Smooth muscle cell (in vitro differentiated cells): ENCODE data around the gene CHD3. TPM values are rescaled to one million over a fixed set of nuclear protein-coding genes. Genes with fewer than 3 reads are reported as not detected.
"Not testable (repeated sequence)": the region's sequence is repeated elsewhere in the genome, so short reads cannot be mapped to it uniquely, and the experiment has no call there.

Experiments
- DNase-seq: peaks from one replicate; lab custom pipeline; 2025; ENCODE audit not compliant: unreplicated experiment; lab: John Stamatoyannopoulos, UW
- H2AFZ ChIP-seq: fragments of 200-600 bp; sonication (generic); 2 replicates; pipeline ENCODE4 v1.6.0; 2016; ENCODE audit warnings: antibody characterized with exemption, low read depth, mild to moderate bottlenecking
- H3F3A ChIP-seq: fragments of 200-600 bp; sonication (generic); 2 replicates; pipeline ENCODE4 v1.6.0; 2017; ENCODE audit warnings: antibody characterized with exemption, low read depth
- H3K27ac ChIP-seq: fragments of 200-600 bp; sonication (generic); 2 replicates; pipeline ENCODE4 v1.5.1; 2016; ENCODE audit warnings: low read depth, mild to moderate bottlenecking
- H3K27me3 ChIP-seq: fragments of 200-600 bp; sonication (generic); 2 replicates; pipeline ENCODE4 v1.6.1; 2016; ENCODE audit warnings: low read depth, mild to moderate bottlenecking
- H3K36me3 ChIP-seq: fragments of 200-600 bp; sonication (generic); 2 replicates; pipeline ENCODE4 v1.5.1; 2016; ENCODE audit warnings: low read depth
- H3K4me1 ChIP-seq: fragments of 200-600 bp; sonication (generic); 2 replicates; pipeline ENCODE4 v1.5.1; 2016; ENCODE audit warnings: low read depth
- H3K4me2 ChIP-seq: fragments of 200-600 bp; sonication (generic); 2 replicates; pipeline ENCODE4 v1.6.0; 2016; ENCODE audit warnings: mild to moderate bottlenecking
- H3K4me3 ChIP-seq: fragments of 200-600 bp; sonication (generic); 2 replicates; pipeline ENCODE4 v1.5.1; 2016; ENCODE audit warnings: mild to moderate bottlenecking
- H3K79me2 ChIP-seq: fragments of 200-600 bp; sonication (generic); 2 replicates; pipeline ENCODE4 v1.6.0; 2016; ENCODE audit warnings: low read depth, mild to moderate bottlenecking
- H3K9ac ChIP-seq: fragments of 200-600 bp; sonication (generic); 2 replicates; pipeline ENCODE4 v1.6.0; 2016; ENCODE audit warnings: low read depth
- H3K9me3 ChIP-seq: fragments of 200-600 bp; sonication (generic); replicated peaks from 2 replicates; pipeline ENCODE4 v1.5.1; 2016; ENCODE audit warnings: low read depth
- H4K20me1 ChIP-seq: fragments of 200-600 bp; sonication (generic); 2 replicates; pipeline ENCODE4 v1.6.0; 2016; ENCODE audit warnings: low read depth
- CTCF ChIP-seq: fragments of 200-600 bp; sonication (generic); IDR thresholded peaks from 2 replicates; pipeline ENCODE4 v1.5.1; 2017; ENCODE audit warnings: borderline replicate concordance, mild to moderate bottlenecking, antibody characterized with exemption; ENCODE audit not compliant: insufficient read depth, poor library complexity, severe bottlenecking
- WGBS: methylation state at CpG from one replicate; pipeline ENCODE4 v1.1.7; 2016; ENCODE audit warnings: low lambda C conversion rate; 5-methylcytosine and 5-hydroxymethylcytosine counted together
- polyA plus RNA-seq: library from polyadenylated mRNA; unstranded; fragments of >200 nt; fragmentation: Nextera tagmentation; extraction: Ambion mirVana; gene quantifications from 2 replicates; pipeline ENCODE4 v1.2.1, GENCODE V29; 2016
- total RNA-seq: library from RNA; depleted of rRNA; stranded (reverse); fragments of >200 nt; gene quantifications from 2 replicates; pipeline ENCODE4 v1.2.3, GENCODE V29; 2014

CHD3 gene
- total and polyA plus RNA-seq, 2 experiments from 2014 or later, result 16.3 to 34.9 TPM

GRCh38 chr17:7946441-7946840, 57.9 kb downstream of the CHD3 start:
- H3K9ac ChIP-seq, result no peak overlapping the region
- TF ChIP-seq CTCF, result no peak
- no peaks in the 10 kb centered on the region for H3F3A ChIP-seq
- H3K9me3 ChIP-seq, result no peaks in the 10 kb centered on the region
- H3K27me3 ChIP-seq, result no peaks in the 10 kb centered on the region
- H4K20me1 ChIP-seq, result no peaks in the 10 kb centered on the region
- WGBS, result 88% methylated on average over 5 of the region's 5 CpGs
- no peak overlapping the region for H3K4me2 ChIP-seq
- no peaks in the 10 kb centered on the region for H3K79me2 ChIP-seq
- H3K4me3 ChIP-seq, result no peak overlapping the region
- no peak overlapping the region for H3K27ac ChIP-seq
- peaks cover 19% of the 10 kb centered on the region for H3K36me3 ChIP-seq
- no peaks in the 10 kb centered on the region for H3K4me1 ChIP-seq
- no peak overlapping the region for H2AFZ ChIP-seq
- DNase-seq, result no peak

- H3K9me3 ChIP-seq, result no peaks in the 10 kb centered on the region
- no peaks in the 10 kb centered on the region for H3K4me1 ChIP-seq
- no peak overlapping the region for H3K9ac ChIP-seq
- DNase-seq, result no peak
- H3K27ac ChIP-seq, result no peak overlapping the region
- no peaks in the 10 kb centered on the region for H3K27me3 ChIP-seq
- no peak overlapping the region for H3K4me3 ChIP-seq
- no peaks in the 10 kb centered on the region for H3F3A ChIP-seq
- WGBS, result 94% methylated on average over 5 of the region's 5 CpGs
- no peaks in the 10 kb centered on the region for H4K20me1 ChIP-seq
- H3K4me2 ChIP-seq, result no peak overlapping the region
- no peak for TF ChIP-seq CTCF
- no peaks in the 10 kb centered on the region for H3K79me2 ChIP-seq
- peaks cover 19% of the 10 kb centered on the region for H3K36me3 ChIP-seq
- no peak overlapping the region for H2AFZ ChIP-seq
Measured at GRCh38 chr17:7947651-7948050, 59.1 kb downstream of the CHD3 start.

DNA sequence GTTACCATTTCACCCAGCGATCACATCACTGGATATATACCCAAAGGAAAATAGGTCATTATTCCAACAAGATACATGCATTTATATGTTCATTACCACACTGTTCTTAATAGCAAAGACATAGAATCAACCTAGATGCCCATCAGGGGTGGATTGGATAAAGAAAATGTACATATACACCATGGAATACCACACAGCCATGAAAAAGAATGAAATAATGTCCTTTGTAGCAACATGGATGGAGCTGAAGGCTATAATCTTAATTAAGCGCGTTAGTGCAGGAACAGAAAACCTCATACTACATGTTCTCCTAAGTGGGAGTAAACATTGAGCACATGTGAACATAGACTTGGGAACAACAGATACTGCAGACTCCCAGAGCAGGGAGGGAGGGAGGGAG, 62.0 kb downstream of the CHD3 start:
- Histone ChIP-seq H3K36me3 (peaks cover 14% of the 10 kb centered on the region), H3K27ac (no peak overlapping the region), H2AFZ (no peak overlapping the region), H3K79me2 (no peaks in the 10 kb centered on the region), H3K4me2 (no peak overlapping the region), H3K9me3 (no peaks in the 10 kb centered on the region), H3K4me3 (no peak overlapping the region), H3K27me3 (no peaks in the 10 kb centered on the region), H3K9ac (no peak overlapping the region), H4K20me1 (no peaks in the 10 kb centered on the region), H3K4me1 (no peaks in the 10 kb centered on the region), H3F3A (no peaks in the 10 kb centered on the region)
- TF ChIP-seq CTCF, result no peak
- 84% methylated on average over 3 of the region's 3 CpGs for WGBS
- no peak for DNase-seq

- no peaks in the 10 kb centered on the region for H4K20me1 ChIP-seq
- H3K79me2 ChIP-seq, result no peaks in the 10 kb centered on the region
- 83% methylated on average over 5 of the region's 5 CpGs for WGBS
- H3F3A ChIP-seq, result peaks cover 6% of the 10 kb centered on the region
- H3K4me3 ChIP-seq, result no peak overlapping the region
- peaks cover 9% of the 10 kb centered on the region for H3K36me3 ChIP-seq
- no peak for TF ChIP-seq CTCF
- H3K4me1 ChIP-seq, result no peaks in the 10 kb centered on the region
- DNase-seq, result no peak
- H3K9ac ChIP-seq, result no peak overlapping the region
- no peaks in the 10 kb centered on the region for H3K9me3 ChIP-seq
- H3K4me2 ChIP-seq, result no peak overlapping the region
- no peaks in the 10 kb centered on the region for H3K27me3 ChIP-seq
- H2AFZ ChIP-seq, result no peak overlapping the region
- no peak overlapping the region for H3K27ac ChIP-seq
Measured at GRCh38 chr17:7951143-7951792, 62.7 kb downstream of the CHD3 start.

- H3K27ac ChIP-seq, H3K9me3 ChIP-seq, H3K9ac ChIP-seq, H2AFZ ChIP-seq, H3K4me1 ChIP-seq, DNase-seq, H3K4me2 ChIP-seq, H3K27me3 ChIP-seq, H4K20me1 ChIP-seq, H3K4me3 ChIP-seq, H3K79me2 ChIP-seq, H3K36me3 ChIP-seq: not testable (repeated sequence)
- WGBS, result 95% methylated on average over 13 of the region's 13 CpGs
- peaks cover 10% of the 10 kb centered on the region for H3F3A ChIP-seq
Measured at GRCh38 chr17:7953266-7953665, 64.7 kb downstream of the CHD3 start.
